ENCODE data around the gene KRT71. TPM values are rescaled to one million over a fixed set of nuclear protein-coding genes. Genes with fewer than 3 reads are reported as not detected.

Gene KRT71
- total RNA-seq, 2 donors from 2014 or later = not detected

- no peak overlapping the region for H3K4me3 ChIP-seq (ENCODE audit: low read length)
- DNase-seq = peak; percentile 29
- H3K36me3 Mint-ChIP-seq (ENCODE audit: low read depth) = no peaks in the 10 kb centered on the region
- H3K36me3 ChIP-seq (ENCODE audit: control insufficient read depth, insufficient read depth, low read length) = no peaks in the 10 kb centered on the region
- no peak overlapping the region for H3K4me3 Mint-ChIP-seq
- no peak overlapping the region for H3K27ac ChIP-seq (ENCODE audit: low read depth, low read length)
- no peaks in the 10 kb centered on the region for H3K27me3 ChIP-seq (ENCODE audit: control insufficient read depth, insufficient read depth, low read length, poor library complexity, severe bottlenecking)
- H3K4me1 ChIP-seq (ENCODE audit: control insufficient read depth, insufficient read depth, low read length) = no peaks in the 10 kb centered on the region
- no peaks in the 10 kb centered on the region for H3K4me1 Mint-ChIP-seq
- no peaks in the 10 kb centered on the region for H3K9me3 ChIP-seq (ENCODE audit: control insufficient read depth, low read length)
- H3K9me3 Mint-ChIP-seq = no peaks in the 10 kb centered on the region
- peaks cover 2% of the 10 kb centered on the region for H3K27me3 Mint-ChIP-seq (ENCODE audit: insufficient read depth)
- H3K9ac ChIP-seq (ENCODE audit: extremely low read depth, low read length, poor library complexity, severe bottlenecking) = no peak overlapping the region
- 84 to 97% methylated on average over 6 to 8 of the region's 8 CpGs for WGBS, 2 experiments (ENCODE audit: insufficient coverage in 1 of 2, insufficient read length in 1 of 2)
- TF ChIP-seq CTCF (conservative IDR thresholded peaks at IDR 0.05) = no peak
- H3K27ac Mint-ChIP-seq = no peak overlapping the region
Observed at GRCh38 chr12:52528641-52529143, 24.3 kb downstream of the KRT71 start.

GRCh38 chr12:52527121-52527800 lies 25.7 kb downstream of the KRT71 start:
- Mint-ChIP-seq H3K27me3 (ENCODE audit: insufficient read depth) (peaks cover 2% of the 10 kb centered on the region), H3K36me3 (ENCODE audit: low read depth) (no peaks in the 10 kb centered on the region), H3K9me3 (no peaks in the 10 kb centered on the region), H3K4me3 (no peak overlapping the region), H3K27ac (no peak overlapping the region), H3K4me1 (peaks cover 5% of the 10 kb centered on the region)
- 63 to 100% methylated on average over 1 to 4 of the region's 4 CpGs for WGBS, 2 experiments (ENCODE audit: insufficient coverage in 1 of 2, insufficient read length in 1 of 2)
- Histone ChIP-seq H3K4me3 (ENCODE audit: low read length) (no peak overlapping the region), H3K9me3 (ENCODE audit: control insufficient read depth, low read length) (no peaks in the 10 kb centered on the region), H3K9ac (ENCODE audit: extremely low read depth, low read length, poor library complexity, severe bottlenecking) (no peak overlapping the region), H3K36me3 (ENCODE audit: control insufficient read depth, insufficient read depth, low read length) (no peaks in the 10 kb centered on the region), H3K4me1 (ENCODE audit: control insufficient read depth, insufficient read depth, low read length) (no peaks in the 10 kb centered on the region), H3K27me3 (ENCODE audit: control insufficient read depth, insufficient read depth, low read length, poor library complexity, severe bottlenecking) (no peaks in the 10 kb centered on the region), H3K27ac (ENCODE audit: low read depth, low read length) (no peak overlapping the region)
- TF ChIP-seq CTCF (conservative IDR thresholded peaks at IDR 0.05) = no peak
- peak; percentile 21 for DNase-seq

GRCh38 chr12:52526511-52526951 lies 26.4 kb downstream of the KRT71 start:
- H3K9ac ChIP-seq (ENCODE audit: extremely low read depth, low read length, poor library complexity, severe bottlenecking) = no peak overlapping the region
- peaks cover under 1% of the 10 kb centered on the region for H3K4me1 ChIP-seq (ENCODE audit: control insufficient read depth, insufficient read depth, low read length)
- no peaks in the 10 kb centered on the region for H3K36me3 ChIP-seq (ENCODE audit: control insufficient read depth, insufficient read depth, low read length)
- no peak overlapping the region for H3K4me3 Mint-ChIP-seq
- H3K4me1 Mint-ChIP-seq = peaks cover 12% of the 10 kb centered on the region
- H3K27me3 ChIP-seq (ENCODE audit: control insufficient read depth, insufficient read depth, low read length, poor library complexity, severe bottlenecking) = no peaks in the 10 kb centered on the region
- peak; percentile 40 for DNase-seq
- H3K9me3 Mint-ChIP-seq = no peaks in the 10 kb centered on the region
- H3K27ac ChIP-seq (ENCODE audit: low read depth, low read length) = no peak overlapping the region
- H3K9me3 ChIP-seq (ENCODE audit: control insufficient read depth, low read length) = no peaks in the 10 kb centered on the region
- 79 to 91% methylated on average over 6 to 8 of the region's 8 CpGs for WGBS, 2 experiments (ENCODE audit: insufficient coverage in 1 of 2, insufficient read length in 1 of 2)
- no peak for TF ChIP-seq CTCF (conservative IDR thresholded peaks at IDR 0.05)
- H3K36me3 Mint-ChIP-seq (ENCODE audit: low read depth) = no peaks in the 10 kb centered on the region
- no peak overlapping the region for H3K27ac Mint-ChIP-seq
- peaks cover 2% of the 10 kb centered on the region for H3K27me3 Mint-ChIP-seq (ENCODE audit: insufficient read depth)
- no peak overlapping the region for H3K4me3 ChIP-seq (ENCODE audit: low read length)
